Gastrocnemius medialis (tissue), 4 donors: ENCODE data around the gene PFDN6. TPM values are rescaled to one million over a fixed set of nuclear protein-coding genes. Genes with fewer than 3 reads are reported as not detected.

Experiments
- ATAC-seq, 2 donors: fragments of 150-250 bp; one replicate each; pipeline ENCODE4 v1.9.1; 2016
- DNase-seq, 2 donors: peaks; one replicate each; pipeline ENCODE4 v3.0.0-alpha.2; 2019
- H3K27ac ChIP-seq, 4 donors: fragments of 200-600 bp; sonication (generic); 1 replicate in 1 of 4; 2 replicates in 3 of 4; pipeline ENCODE4 v1.5.1; 2016 to 2018; ENCODE audit warnings: mild to moderate bottlenecking in 2 of 4, moderate library complexity in 1 of 4
- H3K27me3 ChIP-seq, 3 donors: fragments of 200-600 bp; sonication (generic) in 2 of 3; 1 replicate in 1 of 3; 2 replicates in 2 of 3; pipeline versions ENCODE4 v1.5.1 to v1.6.0; 2016 to 2019; ENCODE audit warnings: mild to moderate bottlenecking in 1 of 3, moderate library complexity in 1 of 3
- H3K36me3 ChIP-seq, 2 donors: fragments of 200-600 bp; sonication (generic) in 1 of 2; one replicate each; pipeline ENCODE4 v1.5.1; 2017 to 2018
- H3K4me1 ChIP-seq, 2 donors: fragments of 200-600 bp; sonication (generic) in 1 of 2; one replicate each; pipeline ENCODE4 v1.5.1; 2016 to 2017; ENCODE audit warnings: mild to moderate bottlenecking in 2 of 2
- H3K4me3 ChIP-seq, 4 donors: fragments of 200-600 bp; sonication (generic) in 3 of 4; 1 replicate in 1 of 4; 2 replicates in 3 of 4; pipeline ENCODE4 v1.5.1; 2016 to 2019; ENCODE audit warnings: mild to moderate bottlenecking in 2 of 4
- H3K9me3 ChIP-seq, 3 donors: fragments of 200-600 bp; sonication (generic) in 2 of 3; 1 replicate in 1 of 3; 2 replicates in 2 of 3; pipeline ENCODE4 v1.5.1; 2016 to 2019
- CTCF ChIP-seq, 5 experiments: fragments of 450-650 bp in 3 of 5; fragments of 200-600 bp in 2 of 5; sonication (generic) in 2 of 5; IDR thresholded peaks in 4 of 5; conservative IDR thresholded peaks in 1 of 5; 1 replicate in 4 of 5; 2 replicates in 1 of 5; pipeline ENCODE4 v1.5.1; 2016 to 2019; ENCODE audit warnings: antibody characterized with exemption in 5 of 5, mild to moderate bottlenecking in 3 of 5, moderate library complexity in 3 of 5
- POLR2A ChIP-seq, 2 donors: fragments of 450-650 bp; IDR thresholded peaks; one replicate each; pipeline ENCODE4 v1.6.1; 2017; ENCODE audit warnings: antibody characterized with exemption in 2 of 2, mild to moderate bottlenecking in 2 of 2, moderate library complexity in 2 of 2
- in situ Hi-C, 4 donors: fragments of 200-750 bp; cut with MboI; loops; one replicate each; pipeline versions ENCODE4 v1.15.0 to v1.8.0; 2017; ENCODE audit warnings: low sequenced_read_pairs in 4 of 4
- intact Hi-C: fragments of 100-400 bp; cut with DNase I; formaldehyde crosslinking; loops from one replicate; pipeline ENCODE4 v1.15.1; 2023; ENCODE audit warnings: low total_unique reads
- total RNA-seq, 4 donors: library from RNA; depleted of rRNA; stranded (reverse); fragments of >200 nt; gene quantifications; one replicate each; pipeline versions ENCODE4 v1.1.0 to v1.2.3, GENCODE V29; 2016

Gene PFDN6
- total RNA-seq, 4 donors from 2014 or later = 49.9 to 106 (median 76.8) TPM

GRCh38 chr6:33301877-33302276, 12.5 kb downstream of the PFDN6 start:
- DNase-seq (no peak), ATAC-seq (no peak)
- Histone ChIP-seq H3K4me3 (no peak overlapping the region), H3K27me3 (no peaks in the 10 kb centered on the region), H3K9me3 (no peaks in the 10 kb centered on the region), H3K27ac (no peak overlapping the region), H3K4me1 (peaks cover 11 to 23% of the 10 kb centered on the region in 2 donors), H3K36me3 (peaks cover 0 to 9% of the 10 kb centered on the region in 2 donors)
- intact Hi-C loops = no loop called here
- in situ Hi-C loops = no loop called here
- TF ChIP-seq CTCF (IDR thresholded peaks at IDR 0.05 in 4 of 5, conservative IDR thresholded peaks at IDR 0.05 in 1 of 5) = no peak
- TF ChIP-seq POLR2A (IDR thresholded peaks at IDR 0.05) = no peak

GRCh38 chr6:33304216-33304615, 14.8 kb downstream of the PFDN6 start:
- in situ Hi-C loops (no loop called here), intact Hi-C loops (no loop called here)
- Histone ChIP-seq H3K27me3 (no peaks in the 10 kb centered on the region), H3K36me3 (peaks cover 0 to 9% of the 10 kb centered on the region in 2 donors), H3K9me3 (no peaks in the 10 kb centered on the region), H3K4me3 (no peak overlapping the region), H3K4me1 (peaks cover 9 to 13% of the 10 kb centered on the region in 2 donors), H3K27ac (no peak overlapping the region)
- DNase-seq (no peak), ATAC-seq (no peak)
- TF ChIP-seq POLR2A (IDR thresholded peaks at IDR 0.05) = no peak
- TF ChIP-seq CTCF (IDR thresholded peaks at IDR 0.05 in 4 of 5, conservative IDR thresholded peaks at IDR 0.05 in 1 of 5) = no peak

GRCh38 chr6:33305052-33305451, 15.7 kb downstream of the PFDN6 start:
- in situ Hi-C loops (no loop called here), intact Hi-C loops (no loop called here)
- peaks cover 9 to 11% of the 10 kb centered on the region in 2 donors for H3K4me1 ChIP-seq
- H3K4me3 ChIP-seq = no peak overlapping the region
- DNase-seq = no peak
- no peaks in the 10 kb centered on the region for H3K9me3 ChIP-seq
- H3K36me3 ChIP-seq = peaks cover 0 to 9% of the 10 kb centered on the region in 2 donors
- TF ChIP-seq CTCF (IDR thresholded peaks at IDR 0.05 in 4 of 5, conservative IDR thresholded peaks at IDR 0.05 in 1 of 5) (no peak), POLR2A (IDR thresholded peaks at IDR 0.05) (no peak)
- ATAC-seq = no peak
- H3K27ac ChIP-seq = no peak overlapping the region
- H3K27me3 ChIP-seq = no peaks in the 10 kb centered on the region

GRCh38 chr6:33306356-33306755, 17.0 kb downstream of the PFDN6 start:
- in situ Hi-C loops = no loop called here
- ATAC-seq (no peak), DNase-seq (no peak)
- intact Hi-C loops = no loop called here
- TF ChIP-seq POLR2A (IDR thresholded peaks at IDR 0.05) = no peak
- TF ChIP-seq CTCF (IDR thresholded peaks at IDR 0.05 in 4 of 5, conservative IDR thresholded peaks at IDR 0.05 in 1 of 5) = no peak
- no peaks in the 10 kb centered on the region for H3K4me1 ChIP-seq
- no peaks in the 10 kb centered on the region for H3K9me3 ChIP-seq
- H3K4me3 ChIP-seq = no peak overlapping the region
- no peak overlapping the region for H3K27ac ChIP-seq
- H3K36me3 ChIP-seq = peaks cover 0 to 9% of the 10 kb centered on the region in 2 donors
- no peaks in the 10 kb centered on the region for H3K27me3 ChIP-seq
